CD4-positive, alpha-beta T cell (primary cell): ENCODE results near the gene SS18L1. TPM values are rescaled to one million over a fixed set of nuclear protein-coding genes. Genes with fewer than 3 reads are reported as not detected.

Experiments
- ATAC-seq: fragments of 200-7000 bp; cut with Tn5 transposase; one replicate; pipeline ENCODE4 v1.10.0; 2022; ENCODE audit warnings: mild to moderate bottlenecking; ENCODE audit not compliant: poor library complexity
- CTCF ChIA-PET: fragments of 350-600 bp; sonication (Branson Sonifier 250); formaldehyde crosslinking; loops from one replicate; lab custom pipeline; 2021; ENCODE audit warnings: antibody characterized with exemption, inconsistent platforms; lab: Charles Lee
- POLR2A ChIA-PET: fragments of 350-600 bp; sonication (Branson Sonifier 250); formaldehyde crosslinking; loops from one replicate; lab custom pipeline; 2021; ENCODE audit warnings: antibody characterized with exemption, inconsistent platforms; lab: Charles Lee
- DNase-seq, 14 experiments: peaks; one replicate each; pipeline ENCODE4 v3.0.0-alpha.2; 2013 to 2020; ENCODE audit warnings: mixed read lengths in 2 of 14
- H3K27ac ChIP-seq, 2 donors: one replicate each; pipeline versions ENCODE4 v1.5.1 to v1.7.0; 2013; ENCODE audit warnings: low read length in 2 of 2, low read depth in 1 of 2, mild to moderate bottlenecking in 1 of 2
- H3K27me3 ChIP-seq, 2 experiments: 1 replicate in 1 of 2; 2 replicates in 1 of 2; pipeline versions ENCODE4 v1.6.1 to v1.7.0; 2013; ENCODE audit warnings: low read length in 2 of 2, control low read depth in 1 of 2, mild to moderate bottlenecking in 1 of 2, moderate library complexity in 1 of 2; ENCODE audit not compliant: insufficient read depth in 2 of 2, control insufficient read depth in 1 of 2
- H3K36me3 ChIP-seq: one replicate; pipeline ENCODE4 v1.6.1; 2013; ENCODE audit warnings: low read length, control low read depth; ENCODE audit not compliant: insufficient read depth
- H3K4me1 ChIP-seq: one replicate; pipeline ENCODE4 v1.6.1; 2013; ENCODE audit warnings: low read length, control low read depth; ENCODE audit not compliant: insufficient read depth
- H3K4me3 ChIP-seq: one replicate; pipeline ENCODE4 v1.5.1; 2013; ENCODE audit warnings: mild to moderate bottlenecking, low read length, moderate library complexity
- H3K9me3 ChIP-seq, 2 experiments: 1 replicate in 1 of 2; 2 replicates in 1 of 2; pipeline versions ENCODE4 v1.6.1 to v1.7.0; 2013; ENCODE audit warnings: low read length in 2 of 2, mild to moderate bottlenecking in 2 of 2, control low read depth in 1 of 2, moderate library complexity in 1 of 2; ENCODE audit not compliant: control insufficient read depth in 1 of 2, insufficient read depth in 1 of 2
- H3K27ac Mint-ChIP-seq: one replicate; pipeline ENCODE4 v1.8.0; 2020; ENCODE audit warnings: mixed read lengths
- H3K27me3 Mint-ChIP-seq: one replicate; pipeline ENCODE4 v1.8.0; 2021; ENCODE audit warnings: mixed read lengths
- H3K36me3 Mint-ChIP-seq: one replicate; pipeline ENCODE4 v1.8.0; 2021; ENCODE audit warnings: low read depth, mixed read lengths
- H3K4me1 Mint-ChIP-seq: one replicate; pipeline ENCODE4 v1.8.0; 2021; ENCODE audit warnings: low read depth, mixed read lengths
- H3K4me3 Mint-ChIP-seq: one replicate; pipeline ENCODE4 v1.8.0; 2020; ENCODE audit warnings: mild to moderate bottlenecking, mixed read lengths
- H3K9me3 Mint-ChIP-seq: one replicate; pipeline ENCODE4 v1.8.0; 2020; ENCODE audit warnings: mixed read lengths
- intact Hi-C, 2 experiments: fragments of 100-400 bp; cut with DNase I in 1 of 2; cut with micrococcal nuclease in 1 of 2; formaldehyde crosslinking; loops; one replicate each; pipeline versions ENCODE4 v1.15.1 to v1.9.0; 2023 to 2025; cut with DNase I, micrococcal nuclease
- total RNA-seq, 174 experiments: library from RNA in 2 of 174; stranded (reverse) in 2 of 174; gene quantifications; one replicate each; pipeline ENCODE4 v1.2.3 and lab custom pipeline; 2021 to 2026
- TF ChIP-seq, protein P1 (sequence below): fragments of 200-600 bp; IDR thresholded peaks from one replicate; pipeline ENCODE4 v1.8.0; 2022; ENCODE audit warnings: antibody characterized with exemption, mild to moderate bottlenecking

The SS18L1 gene
- total RNA-seq, 2 experiments from 2014 or later: 12.8 to 13.4 TPM

DNA sequence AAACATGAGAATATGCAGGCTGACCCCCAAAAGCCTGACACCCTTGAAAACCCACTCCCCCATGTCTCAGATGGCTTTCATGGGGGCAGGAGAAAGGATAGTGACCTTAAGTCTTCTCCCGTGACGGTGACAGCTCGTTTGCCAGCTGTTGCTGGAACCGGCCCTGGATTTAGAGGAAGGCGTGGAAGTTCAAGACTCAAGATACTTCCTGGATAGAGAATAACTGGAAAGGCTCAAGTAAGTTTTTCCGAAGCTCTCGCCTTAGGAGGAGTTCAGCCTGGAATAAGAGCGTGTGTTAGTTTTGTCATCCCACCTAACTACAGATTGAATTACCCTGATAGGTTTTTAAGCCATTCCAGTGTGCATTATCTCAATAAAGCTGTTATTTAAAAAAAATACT is 27.7 kb downstream of the SS18L1 start:
- Histone ChIP-seq H3K9me3 (no peaks in the 10 kb centered on the region), H3K27me3 (no peaks in the 10 kb centered on the region), H3K27ac (no peak overlapping the region), H3K4me1 (no peaks in the 10 kb centered on the region), H3K36me3 (peaks cover 16% of the 10 kb centered on the region), H3K4me3 (no peak overlapping the region)
- no peak overlapping the region for H3K27ac Mint-ChIP-seq
- no peak for ATAC-seq
- CTCF ChIA-PET: no interaction called here
- H3K9me3 Mint-ChIP-seq: no peaks in the 10 kb centered on the region
- DNase-seq: no peak
- H3K27me3 Mint-ChIP-seq: no peaks in the 10 kb centered on the region
- no peak overlapping the region for H3K4me3 Mint-ChIP-seq
- no peaks in the 10 kb centered on the region for H3K4me1 Mint-ChIP-seq
- TF ChIP-seq, protein P1, sequence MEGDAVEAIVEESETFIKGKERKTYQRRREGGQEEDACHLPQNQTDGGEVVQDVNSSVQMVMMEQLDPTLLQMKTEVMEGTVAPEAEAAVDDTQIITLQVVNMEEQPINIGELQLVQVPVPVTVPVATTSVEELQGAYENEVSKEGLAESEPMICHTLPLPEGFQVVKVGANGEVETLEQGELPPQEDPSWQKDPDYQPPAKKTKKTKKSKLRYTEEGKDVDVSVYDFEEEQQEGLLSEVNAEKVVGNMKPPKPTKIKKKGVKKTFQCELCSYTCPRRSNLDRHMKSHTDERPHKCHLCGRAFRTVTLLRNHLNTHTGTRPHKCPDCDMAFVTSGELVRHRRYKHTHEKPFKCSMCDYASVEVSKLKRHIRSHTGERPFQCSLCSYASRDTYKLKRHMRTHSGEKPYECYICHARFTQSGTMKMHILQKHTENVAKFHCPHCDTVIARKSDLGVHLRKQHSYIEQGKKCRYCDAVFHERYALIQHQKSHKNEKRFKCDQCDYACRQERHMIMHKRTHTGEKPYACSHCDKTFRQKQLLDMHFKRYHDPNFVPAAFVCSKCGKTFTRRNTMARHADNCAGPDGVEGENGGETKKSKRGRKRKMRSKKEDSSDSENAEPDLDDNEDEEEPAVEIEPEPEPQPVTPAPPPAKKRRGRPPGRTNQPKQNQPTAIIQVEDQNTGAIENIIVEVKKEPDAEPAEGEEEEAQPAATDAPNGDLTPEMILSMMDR: no peak
- intact Hi-C loops: no loop called here
- POLR2A ChIA-PET: no interaction called here
- H3K36me3 Mint-ChIP-seq: peaks cover 23% of the 10 kb centered on the region

DNA sequence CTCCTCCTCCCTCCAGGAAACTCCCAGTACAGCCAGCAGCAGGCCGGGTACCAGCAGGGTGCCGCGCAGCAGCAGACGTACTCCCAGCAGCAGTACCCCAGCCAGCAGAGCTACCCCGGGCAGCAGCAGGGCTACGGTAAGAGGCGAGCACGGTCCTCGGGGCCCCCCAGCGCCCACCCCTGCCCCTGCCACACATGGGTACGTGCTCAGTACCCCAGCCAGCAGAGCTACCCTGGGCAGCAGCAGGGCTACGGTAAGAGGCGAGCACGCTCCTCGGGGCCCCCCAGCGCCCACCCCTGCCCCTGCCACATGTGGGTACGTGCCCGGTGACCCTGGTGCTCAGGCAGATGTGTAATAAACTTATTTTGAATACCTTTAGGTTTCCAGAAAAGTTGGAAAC is 29.1 kb downstream of the SS18L1 start:
- peaks cover 17% of the 10 kb centered on the region for H3K36me3 ChIP-seq
- no peaks in the 10 kb centered on the region for H3K27me3 ChIP-seq
- H3K36me3 Mint-ChIP-seq: peaks cover 23% of the 10 kb centered on the region
- H3K27me3 Mint-ChIP-seq: no peaks in the 10 kb centered on the region
- no peaks in the 10 kb centered on the region for H3K4me1 Mint-ChIP-seq
- no peaks in the 10 kb centered on the region for H3K4me1 ChIP-seq
- TF ChIP-seq, protein P1: no peak
- H3K4me3 ChIP-seq: no peak overlapping the region
- H3K9me3 ChIP-seq: no peaks in the 10 kb centered on the region
- no peak overlapping the region for H3K27ac Mint-ChIP-seq
- DNase-seq (no peak), ATAC-seq (no peak)
- POLR2A ChIA-PET: no interaction called here
- no peaks in the 10 kb centered on the region for H3K9me3 Mint-ChIP-seq
- CTCF ChIA-PET: no interaction called here
- no peak overlapping the region for H3K4me3 Mint-ChIP-seq
- no peak overlapping the region for H3K27ac ChIP-seq
- intact Hi-C loops: no loop called here

DNA sequence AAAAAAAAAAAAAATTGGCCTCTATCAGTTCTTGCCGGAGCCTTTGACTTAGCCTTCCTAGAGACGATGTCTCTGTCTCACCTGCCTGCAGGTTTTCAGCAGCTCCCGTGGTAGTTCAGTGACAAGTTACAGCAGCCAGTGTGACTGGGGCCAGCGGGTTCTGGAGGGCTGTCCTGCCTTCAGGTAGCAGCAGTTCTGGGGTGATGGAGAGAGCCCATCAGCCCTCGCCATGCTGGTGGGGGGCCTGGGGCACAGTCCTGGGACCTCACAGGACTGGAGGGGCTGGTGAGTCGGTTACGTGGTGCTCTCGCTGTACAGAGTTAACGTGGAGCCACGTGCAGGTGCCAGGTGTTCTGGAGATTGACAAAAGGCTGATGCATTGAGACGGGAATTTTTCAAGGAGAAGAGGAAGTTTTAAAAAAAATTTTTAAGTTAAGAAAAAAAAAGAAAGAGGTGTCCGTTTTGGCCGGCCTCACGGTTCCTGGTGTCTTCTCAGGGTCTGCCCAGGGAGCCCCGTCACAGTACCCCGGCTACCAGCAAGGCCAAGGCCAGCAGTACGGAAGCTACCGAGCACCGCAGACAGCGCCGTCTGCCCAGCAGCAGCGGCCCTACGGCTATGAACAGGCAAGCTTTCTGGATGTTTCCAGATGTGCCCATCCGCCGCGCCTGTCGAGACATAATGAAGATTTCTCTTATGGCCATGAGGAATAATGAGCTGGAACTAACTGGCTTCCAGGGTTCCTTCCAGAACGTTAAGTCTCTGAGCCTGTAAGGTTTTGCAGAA is 30.6 kb downstream of the SS18L1 start:
- DNase-seq: no peak
- H3K9me3 ChIP-seq: no peaks in the 10 kb centered on the region
- Mint-ChIP-seq H3K9me3 (no peaks in the 10 kb centered on the region), H3K27ac (no peak overlapping the region), H3K4me3 (no peak overlapping the region), H3K36me3 (peaks cover 12% of the 10 kb centered on the region), H3K4me1 (no peaks in the 10 kb centered on the region), H3K27me3 (no peaks in the 10 kb centered on the region)
- intact Hi-C loops: no loop called here
- peaks cover 11% of the 10 kb centered on the region for H3K36me3 ChIP-seq
- no peaks in the 10 kb centered on the region for H3K27me3 ChIP-seq
- H3K4me3 ChIP-seq: no peak overlapping the region
- ChIA-PET CTCF (no interaction called here), POLR2A (no interaction called here)
- no peaks in the 10 kb centered on the region for H3K4me1 ChIP-seq
- H3K27ac ChIP-seq: no peak overlapping the region
- TF ChIP-seq, protein P1: no peak
- ATAC-seq: no peak
